H1 (cell line): ENCODE measurements around the gene GOLGA1. TPM values are rescaled to one million over a fixed set of nuclear protein-coding genes. Genes with fewer than 3 reads are reported as not detected.

Experiments
- CTCF ChIA-PET: fragments of 300-600 bp; sonication (Branson Sonifier 250); formaldehyde crosslinking; loops from one replicate; lab custom pipeline; 2021; ENCODE audit not compliant: partially characterized antibody; lab: Charles Lee
- POLR2A ChIA-PET: fragments of 300-600 bp; sonication (Branson Sonifier 250); formaldehyde crosslinking; loops from one replicate; lab custom pipeline; 2021; ENCODE audit warnings: inconsistent platforms; ENCODE audit not compliant: partially characterized antibody; lab: Charles Lee
- DNase-seq, 2 experiments: peaks; one replicate each; pipeline versions ENCODE4 v3.0.0 to v3.0.0-alpha.2; 2010 to 2022; ENCODE audit warnings: low spot score in 2 of 2, low read depth in 1 of 2, mixed read lengths in 1 of 2
- FAIRE-seq: peaks from 2 replicates; lab custom pipeline; 2011; peaks lifted over from hg19 to GRCh38; lab: Jason Lieb, UNC
- H2AFZ ChIP-seq: 2 replicates; pipeline ENCODE4 v1.8.1; 2012; ENCODE audit warnings: low read length, inconsistent platforms
- H2AK5ac ChIP-seq: 2 replicates; pipeline ENCODE4 v1.6.1; 2013; ENCODE audit warnings: low read depth, low read length
- H2BK120ac ChIP-seq: replicated peaks from 2 replicates; pipeline ENCODE3; 2013; ENCODE audit warnings: low read depth, low read length, inconsistent platforms
- H2BK12ac ChIP-seq: 2 replicates; pipeline ENCODE4 v1.6.1; 2013; ENCODE audit warnings: low read depth, low read length
- H2BK15ac ChIP-seq: 2 replicates; pipeline ENCODE4 v1.6.1; 2013; ENCODE audit warnings: low read length
- H2BK20ac ChIP-seq: 2 replicates; pipeline ENCODE4 v1.6.1; 2013; ENCODE audit warnings: low read length
- H2BK5ac ChIP-seq: 2 replicates; pipeline ENCODE4 v1.6.1; 2013; ENCODE audit warnings: low read depth, low read length
- H3K14ac ChIP-seq: 2 replicates; pipeline ENCODE4 v1.6.1; 2013; ENCODE audit warnings: inconsistent platforms; ENCODE audit not compliant: insufficient read length
- H3K18ac ChIP-seq: 2 replicates; pipeline ENCODE4 v1.6.1; 2013; ENCODE audit warnings: low read length; ENCODE audit errors: extremely low read depth
- H3K23ac ChIP-seq: 2 replicates; pipeline ENCODE4 v1.6.1; 2013; ENCODE audit warnings: inconsistent platforms; ENCODE audit not compliant: insufficient read length
- H3K23me2 ChIP-seq: 2 replicates; pipeline ENCODE4 v1.6.1; 2013; ENCODE audit warnings: low read depth, low read length
- H3K27ac ChIP-seq: 2 replicates; pipeline ENCODE4 v1.6.1; 2011; ENCODE audit warnings: low read depth, low read length, inconsistent platforms
- H3K27me3 ChIP-seq, 4 experiments: replicated peaks in 1 of 4; 1 replicate in 1 of 4; 2 replicates in 3 of 4; pipeline versions ENCODE4 v1.6.1 to v1.8.1; 2011 to 2013; ENCODE audit warnings: low read length in 3 of 4, mild to moderate bottlenecking in 3 of 4, inconsistent platforms in 2 of 4, mixed read lengths in 2 of 4, moderate library complexity in 1 of 4; ENCODE audit not compliant: control insufficient read depth in 3 of 4, insufficient read depth in 3 of 4; ENCODE audit errors: extremely low read depth in 1 of 4
- H3K36me3 ChIP-seq, 4 experiments: 2 replicates each; pipeline versions ENCODE4 v1.6.1 to v1.8.1; 2011 to 2013; ENCODE audit warnings: mild to moderate bottlenecking in 4 of 4, low read length in 3 of 4, moderate library complexity in 2 of 4, control low read depth in 1 of 4, inconsistent platforms in 1 of 4; ENCODE audit not compliant: insufficient read depth in 4 of 4, control insufficient read depth in 2 of 4
- H3K4ac ChIP-seq: replicated peaks from 2 replicates; pipeline ENCODE3; 2013; ENCODE audit warnings: low read length, low read depth, mixed read lengths, inconsistent platforms; ENCODE audit not compliant: insufficient read length
- H3K4me1 ChIP-seq, 4 experiments: replicated peaks in 1 of 4; 1 replicate in 1 of 4; 2 replicates in 3 of 4; pipeline versions ENCODE4 v1.6.1 to v1.8.1; 2011 to 2013; ENCODE audit warnings: low read length in 3 of 4, inconsistent platforms in 2 of 4, mixed read lengths in 1 of 4; ENCODE audit not compliant: insufficient read depth in 4 of 4, control insufficient read depth in 3 of 4
- H3K4me2 ChIP-seq, 2 experiments: 2 replicates each; pipeline versions ENCODE4 v1.6.1 to v1.8.1; 2011 to 2013; ENCODE audit warnings: low read depth in 2 of 2, low read length in 2 of 2, control low read depth in 1 of 2, inconsistent platforms in 1 of 2, mild to moderate bottlenecking in 1 of 2; ENCODE audit not compliant: insufficient read depth in 1 of 2
- H3K4me3 ChIP-seq, 4 experiments: fragments of 200-600, 300-600 bp in 1 of 4; sonication (generic), shearing (Covaris generic), sonication (Bioruptor Twin) in 1 of 4; 2 replicates each; pipeline versions ENCODE4 v1.5.1 to v1.8.1; 2011 to 2016; ENCODE audit warnings: low read length in 4 of 4, low read depth in 3 of 4, control low read depth in 2 of 4, inconsistent platforms in 2 of 4, mild to moderate bottlenecking in 2 of 4, mixed read lengths in 1 of 4, moderate library complexity in 1 of 4; ENCODE audit not compliant: insufficient read depth in 2 of 4; ENCODE audit errors: extremely low read depth in 1 of 4
- H3K56ac ChIP-seq: replicated peaks from 2 replicates; pipeline ENCODE3; 2013; ENCODE audit warnings: low read depth, mild to moderate bottlenecking, mixed read lengths, low read length, inconsistent platforms; ENCODE audit not compliant: insufficient read length
- H3K79me1 ChIP-seq: 2 replicates; pipeline ENCODE4 v1.6.1; 2013; ENCODE audit warnings: low read depth, low read length, control low read depth
- H3K79me2 ChIP-seq, 2 experiments: 2 replicates each; pipeline versions ENCODE4 v1.6.1 to v1.8.1; 2012 to 2013; ENCODE audit warnings: low read length in 2 of 2, mild to moderate bottlenecking in 2 of 2, inconsistent platforms in 1 of 2; ENCODE audit not compliant: insufficient read depth in 2 of 2, control insufficient read depth in 1 of 2
- H3K9ac ChIP-seq, 4 experiments: replicated peaks in 1 of 4; 1 replicate in 1 of 4; 2 replicates in 3 of 4; pipeline versions ENCODE4 v1.6.1 to v1.8.1; 2011 to 2013; ENCODE audit warnings: low read depth in 3 of 4, low read length in 3 of 4, control low read depth in 2 of 4, mild to moderate bottlenecking in 2 of 4, moderate library complexity in 2 of 4, inconsistent platforms in 1 of 4; ENCODE audit errors: extremely low read depth in 1 of 4
- H3K9me3 ChIP-seq, 2 experiments: 2 replicates each; pipeline versions ENCODE4 v1.6.1 to v1.8.1; 2012 to 2013; ENCODE audit warnings: mild to moderate bottlenecking in 2 of 2, moderate library complexity in 2 of 2, control low read depth in 1 of 2, inconsistent platforms in 1 of 2, low read depth in 1 of 2, low read length in 1 of 2, mixed read lengths in 1 of 2; ENCODE audit not compliant: insufficient read depth in 2 of 2
- H4K20me1 ChIP-seq, 2 experiments: replicated peaks in 1 of 2; 2 replicates each; pipeline versions ENCODE3 to v1.8.1; 2011 to 2013; ENCODE audit warnings: inconsistent platforms in 2 of 2, low read length in 2 of 2, mild to moderate bottlenecking in 1 of 2; ENCODE audit not compliant: insufficient read depth in 2 of 2, control insufficient read depth in 1 of 2
- H4K5ac ChIP-seq: 2 replicates; pipeline ENCODE4 v1.6.1; 2013; ENCODE audit warnings: low read length, low read depth, mixed read lengths, inconsistent platforms; ENCODE audit not compliant: insufficient read length
- H4K8ac ChIP-seq: 2 replicates; pipeline ENCODE4 v1.8.0; 2013; ENCODE audit warnings: mild to moderate bottlenecking, moderate library complexity, low read length, inconsistent platforms; ENCODE audit not compliant: insufficient read depth; ENCODE audit errors: extremely low read depth
- H4K91ac ChIP-seq: replicated peaks from 2 replicates; pipeline ENCODE3; 2013; ENCODE audit warnings: low read length, mixed read lengths, inconsistent platforms; ENCODE audit not compliant: insufficient read length
- ASH2L ChIP-seq: fragments of 200-600, 300-600 bp; sonication (generic); IDR thresholded peaks from one replicate; pipeline ENCODE4 v1.7.1; 2017; ENCODE audit warnings: low read length
- BCL11A ChIP-seq, 2 experiments: IDR thresholded peaks; one replicate each; pipeline ENCODE4 v1.6.1; 2011; ENCODE audit warnings: low read depth in 2 of 2, low read length in 2 of 2, mild to moderate bottlenecking in 2 of 2
- JUND ChIP-seq: IDR thresholded peaks from 2 replicates; pipeline ENCODE4 v1.6.1; 2011; ENCODE audit warnings: mild to moderate bottlenecking, improper control_type of control experiment, low read length
- KDM1A ChIP-seq: fragments of 200-600, 300-600 bp; sonication (generic); IDR thresholded peaks from 2 replicates; pipeline ENCODE4 v1.7.1; 2016; ENCODE audit warnings: mild to moderate bottlenecking, low read length, borderline replicate concordance
- NANOG ChIP-seq: IDR thresholded peaks from 2 replicates; pipeline ENCODE4 v1.6.1; 2011; ENCODE audit warnings: low read length, low read depth, mild to moderate bottlenecking, inconsistent platforms; ENCODE audit not compliant: insufficient read depth, poor library complexity, severe bottlenecking
- NRF1 ChIP-seq: IDR thresholded peaks from 2 replicates; pipeline ENCODE4 v1.6.1; 2011; ENCODE audit warnings: mild to moderate bottlenecking, low read depth, low read length, improper control_type of control experiment
- PHF8 ChIP-seq: fragments of 200-600 bp; sonication (generic); conservative IDR thresholded peaks from 2 replicates; pipeline ENCODE4 v1.7.1; 2012; ENCODE audit warnings: low read depth, mild to moderate bottlenecking, inconsistent platforms, low read length, moderate library complexity
- SP2 ChIP-seq: IDR thresholded peaks from 2 replicates; pipeline ENCODE4 v1.6.1; 2012; ENCODE audit warnings: mild to moderate bottlenecking, low read length, inconsistent platforms
- SP4 ChIP-seq: IDR thresholded peaks from 2 replicates; pipeline ENCODE4 v1.6.1; 2012; ENCODE audit warnings: low read length, inconsistent platforms
- TCF12 ChIP-seq: IDR thresholded peaks from 2 replicates; pipeline ENCODE4 v1.6.1; 2011; ENCODE audit warnings: low read depth, mild to moderate bottlenecking, low read length
- USF2 ChIP-seq: IDR thresholded peaks from 2 replicates; pipeline ENCODE4 v1.6.1; 2011; ENCODE audit warnings: low read length, improper control_type of control experiment
- WGBS, 2 experiments: shearing (Covaris generic) in 1 of 2; methylation state at CpG; one replicate each; pipeline versions ENCODE4 v1.1.6 to v1.1.7; 2013 to 2015; ENCODE audit warnings: low lambda C conversion rate in 2 of 2, mixed read lengths in 2 of 2, inconsistent platforms in 1 of 2, low coverage in 1 of 2, missing lambda C conversion rate in 1 of 2; ENCODE audit not compliant: insufficient replicate concordance in 2 of 2, insufficient coverage in 1 of 2, insufficient read length in 1 of 2; ENCODE audit errors: extremely low coverage in 1 of 2, missing lambda C conversion rate in 1 of 2; 5-methylcytosine and 5-hydroxymethylcytosine counted together
- polyA plus RNA-seq, 7 experiments: library from polyadenylated mRNA; depleted of rRNA in 3 of 7; stranded (reverse) in 5 of 7; unstranded in 2 of 7; fragments of >200 nt in 5 of 7; fragments of 200-250 nt in 2 of 7; gene quantifications; 1 replicate in 5 of 7; 2 replicates in 1 of 7; 4 replicates in 1 of 7; pipeline versions ENCODE4 v1.2.1 to v1.2.3, GENCODE V29; 2011 to 2013; ENCODE audit warnings: missing spikeins in 2 of 7, mixed read lengths in 2 of 7
- total RNA-seq: library from RNA; stranded (reverse); fragmentation: NEBNext Ultra II Directional; extraction: Animal tissue kit (Norgen Biotek cat#: 25700); gene quantifications from 2 replicates; pipeline ENCODE4 v1.2.1, GENCODE V29; 2021

The GOLGA1 gene
- total and polyA plus RNA-seq, 2 of the 8 experiments (the other 6 are each of a cell fraction or from before 2014, with no cell fraction given) = 4.8 to 6.5 TPM

- Histone ChIP-seq H3K4ac (no peak overlapping the region), H3K18ac (no peak overlapping the region), H3K4me2 (no peak overlapping the region), H2BK15ac (no peak overlapping the region), H3K23ac (no peak overlapping the region), H2BK20ac (no peak overlapping the region), H4K20me1 (no peaks in the 10 kb centered on the region), H3K36me3 (no peaks in the 10 kb centered on the region), H2AFZ (no peak overlapping the region), H2BK12ac (no peak overlapping the region), H3K27me3 (no peaks in the 10 kb centered on the region), H2AK5ac (no peak overlapping the region), H3K4me3 (no peak overlapping the region), H4K8ac (peak overlapping the region; percentile 14; the same call in 1 of the 2 replicates), H3K23me2 (no peaks in the 10 kb centered on the region), H3K56ac (no peak overlapping the region), H3K27ac (no peak overlapping the region), H3K14ac (no peak overlapping the region), H3K4me1 (peaks cover 0 to 3% (median 1%) of the 10 kb centered on the region in 4 experiments; a peak in 3 of 7 replicates), H3K9ac (no peak overlapping the region), H3K79me1 (no peaks in the 10 kb centered on the region), H4K91ac (no peak overlapping the region), H3K79me2 (no peaks in the 10 kb centered on the region), H3K9me3 (no peaks in the 10 kb centered on the region), H2BK5ac (no peak overlapping the region), H4K5ac (no peak overlapping the region), H2BK120ac (no peak overlapping the region)
- FAIRE-seq = no peak
- 90% methylated on average over 9 of the region's 9 CpGs; no CpG with 5 or more reads in 1 of the 2 experiments for WGBS, 2 experiments
- POLR2A ChIA-PET = interaction anchor here (1.3 to 3.2 kb wide), 4 partner anchors 12 to 30 kb away, joined by 3 to 18 read pairs (median 4); partner anchors contain the start of genes ARPC5L and RPL35
- DNase-seq = no peak
- CTCF ChIA-PET = interaction anchor here (0.7 to 65.2 kb wide), 11 partner anchors 13 to 67 kb away, joined by 3 to 1529 read pairs (median 5); partner anchors contain the start of genes ARPC5L, NR6A1, OLFML2A and RPL35
- TF ChIP-seq PHF8 (no peak), BCL11A (IDR thresholded peaks at IDR 0.05; ENCODE audit: low read depth in 2 of 2, low read length in 2 of 2) (no peak), NANOG (no peak), KDM1A (no peak), TCF12 (no peak), NRF1 (no peak), USF2 (no peak), ASH2L (no peak), SP4 (no peak), JUND (no peak), SP2 (no peak)
These were observed 109.1 kb downstream of the GOLGA1 start for GRCh38 chr9:124831642-124832364.
